Midbrain (tissue), 1 donor: ENCODE data around the gene STRADB.
"Not testable (repeated sequence)": the region's sequence is repeated elsewhere in the genome, so short reads cannot be mapped to it uniquely, and the experiment has no call there.

ENCODE experiments used
- DNase-seq: peaks from one replicate; lab custom pipeline; 2025; lab: John Stamatoyannopoulos, UW

The STRADB gene

GRCh38 chr2:201451292-201452057 is at the start of gene STRADB, which contains the start of gene TRAK2:
TSS of gene STRADB (plus strand) at chr2:201451740. CDS start at chr2:201454841, 3,101 bp downstream.
TSS of gene TRAK2 (minus strand) at chr2:201451458. CDS start at chr2:201420507, 30,951 bp downstream.
- peak; percentile 96 for DNase-seq

GRCh38 chr2:201401815-201402214 is 49.7 kb upstream of the STRADB start:
- DNase-seq = no peak

- DNase-seq = no peak
Measured at GRCh38 chr2:201402651-201403562, 48.6 kb upstream of the STRADB start.

DNA sequence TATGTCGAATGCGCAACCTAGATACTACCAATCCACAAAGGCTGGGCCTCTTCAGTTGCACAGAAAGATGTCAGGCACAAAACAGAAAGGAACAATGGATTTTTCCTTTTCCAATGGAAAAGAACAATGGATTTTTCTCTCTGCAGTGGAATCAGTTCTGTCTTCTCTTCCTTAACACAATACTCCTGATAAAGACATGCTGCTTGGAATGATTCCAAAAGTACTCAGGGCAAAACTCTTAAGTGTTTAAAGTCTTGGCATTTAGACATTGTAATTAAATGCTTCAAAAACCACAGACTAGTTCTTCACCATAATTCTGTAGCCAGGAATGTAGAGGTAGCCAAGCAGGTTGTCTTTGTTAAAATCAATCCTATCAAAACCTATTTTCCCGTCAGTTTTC is 47.7 kb upstream of the STRADB start:
- DNase-seq = no peak

GRCh38 chr2:201404699-201405280 is 46.8 kb upstream of the STRADB start:
- DNase-seq = no peak

GRCh38 chr2:201406077-201406662 is 45.4 kb upstream of the STRADB start:
- peak; percentile 65 for DNase-seq

GRCh38 chr2:201407265-201407664 is 44.3 kb upstream of the STRADB start:
- no peak for DNase-seq

- no peak for DNase-seq
Measured at GRCh38 chr2:201408931-201409330, 42.6 kb upstream of the STRADB start.

DNA sequence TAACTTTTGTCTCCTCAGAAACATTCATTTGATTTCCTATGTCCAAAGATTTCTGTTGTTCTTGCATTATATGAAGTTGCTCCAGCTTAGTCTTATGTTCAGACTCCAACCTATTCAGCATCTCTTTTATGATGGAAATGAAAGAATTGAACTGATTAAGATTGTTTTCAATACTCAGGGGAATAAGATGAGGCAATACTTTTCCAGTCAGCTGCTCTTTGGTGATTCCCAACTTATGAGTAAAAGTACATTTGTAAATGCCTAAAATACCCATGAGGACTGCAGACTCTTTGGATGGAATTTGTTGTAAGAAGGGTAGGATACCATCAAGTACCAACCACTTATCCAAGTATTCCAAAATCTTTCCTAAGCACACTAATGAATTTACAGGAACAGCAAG is 40.1 kb upstream of the STRADB start:
- DNase-seq = no peak

- no peak for DNase-seq
Measured at GRCh38 chr2:201413143-201413542, 38.4 kb upstream of the STRADB start.

- DNase-seq = no peak
Measured at GRCh38 chr2:201413552-201413951, 38.0 kb upstream of the STRADB start.

GRCh38 chr2:201414099-201415023 is 37.2 kb upstream of the STRADB start:
- no peak for DNase-seq

DNA sequence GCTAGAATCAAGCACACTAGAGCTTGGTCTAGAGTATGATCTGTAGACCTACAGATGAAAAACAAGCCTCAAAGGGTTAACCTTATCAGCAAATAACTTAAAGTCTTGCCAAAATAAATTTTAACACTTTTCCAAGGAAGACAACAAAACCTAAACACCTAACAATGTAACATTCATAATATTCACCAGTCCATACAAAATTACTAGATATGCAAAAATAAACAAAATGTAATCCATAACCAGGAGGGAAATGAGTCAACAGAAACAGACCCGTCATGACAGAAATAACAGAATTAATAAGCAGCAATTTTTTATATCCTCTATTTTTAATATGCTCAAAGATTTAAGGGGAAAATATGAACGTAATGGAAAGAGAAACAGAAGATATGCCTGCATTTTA is 36.4 kb upstream of the STRADB start:
- DNase-seq = no peak

DNA sequence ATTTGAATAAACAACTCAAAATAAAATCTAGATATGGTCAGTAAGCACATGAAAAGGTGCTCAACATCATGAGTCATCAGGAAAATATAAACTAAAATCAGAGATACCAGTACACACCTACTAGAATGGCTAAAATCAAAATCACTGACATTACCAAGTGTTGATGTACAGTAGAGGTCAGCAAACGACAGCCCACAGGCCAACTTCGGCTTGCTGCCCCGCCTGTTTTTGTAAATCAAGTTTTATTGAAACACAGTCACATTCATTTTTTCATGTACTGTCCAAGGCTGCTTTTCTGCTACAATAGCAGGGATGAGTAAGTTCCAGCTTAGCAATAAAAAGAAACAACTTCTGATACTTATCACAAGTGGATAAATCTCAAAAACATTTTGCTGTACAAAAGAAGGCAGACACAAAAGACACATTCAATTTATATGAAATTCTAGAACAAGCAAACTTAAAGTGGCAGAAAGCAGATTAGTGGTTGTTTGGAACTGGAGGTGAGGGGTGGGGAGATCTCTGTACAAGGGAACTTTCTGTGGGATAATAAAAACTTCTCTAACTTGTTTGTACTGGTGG is 32.4 kb upstream of the STRADB start:
- no peak for DNase-seq

DNA sequence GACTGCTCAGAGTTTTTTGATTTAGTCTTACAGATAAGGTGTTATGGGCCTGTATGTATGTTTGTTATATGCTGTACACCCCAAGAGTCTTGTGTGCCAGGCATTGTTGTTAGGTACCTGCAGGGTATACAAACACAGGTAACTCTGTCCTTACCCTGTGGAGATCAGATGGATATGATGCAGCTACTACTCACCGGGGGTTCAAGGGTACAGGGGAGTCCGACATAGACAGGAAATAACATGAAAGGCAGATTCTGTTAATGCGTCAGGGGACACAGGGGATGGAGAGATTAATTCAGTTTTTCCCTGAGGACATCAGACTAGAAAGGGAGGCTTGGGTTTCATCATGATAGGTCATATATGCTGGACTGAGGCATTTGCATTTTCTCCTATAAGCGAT is 31.6 kb upstream of the STRADB start:
- DNase-seq = no peak

DNA sequence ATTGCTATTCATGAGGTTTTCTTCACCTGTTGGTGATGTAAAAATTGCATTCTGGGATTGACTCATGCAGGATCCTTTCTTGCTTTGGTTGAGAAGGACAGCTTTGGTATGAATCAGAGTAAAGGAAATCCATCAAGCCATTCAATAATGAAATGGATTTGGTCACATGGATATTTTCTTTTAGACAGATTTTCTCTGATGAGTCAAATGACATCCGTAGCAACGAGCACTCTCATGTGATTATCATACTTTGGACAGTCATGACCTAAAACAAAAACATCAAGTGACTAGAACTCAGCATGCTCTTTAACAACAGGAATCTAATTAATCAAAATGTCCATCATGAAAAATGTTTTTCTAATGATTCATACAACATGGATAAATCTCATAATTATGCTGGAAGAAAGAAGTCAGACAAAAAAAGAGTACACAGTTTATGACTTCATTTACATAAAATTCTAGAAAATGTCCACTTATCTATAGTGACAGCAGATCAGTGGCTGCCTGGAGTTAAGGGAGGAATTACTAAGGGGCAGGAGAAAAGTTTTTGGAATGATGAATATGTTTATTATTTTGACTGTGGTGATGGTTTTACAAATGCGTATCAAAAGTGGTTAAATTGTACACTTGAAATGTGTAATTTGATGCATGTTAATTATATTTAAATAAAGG is 31.0 kb upstream of the STRADB start:
- DNase-seq = no peak

GRCh38 chr2:201425952-201426351 is 25.6 kb upstream of the STRADB start:
- no peak for DNase-seq

DNA sequence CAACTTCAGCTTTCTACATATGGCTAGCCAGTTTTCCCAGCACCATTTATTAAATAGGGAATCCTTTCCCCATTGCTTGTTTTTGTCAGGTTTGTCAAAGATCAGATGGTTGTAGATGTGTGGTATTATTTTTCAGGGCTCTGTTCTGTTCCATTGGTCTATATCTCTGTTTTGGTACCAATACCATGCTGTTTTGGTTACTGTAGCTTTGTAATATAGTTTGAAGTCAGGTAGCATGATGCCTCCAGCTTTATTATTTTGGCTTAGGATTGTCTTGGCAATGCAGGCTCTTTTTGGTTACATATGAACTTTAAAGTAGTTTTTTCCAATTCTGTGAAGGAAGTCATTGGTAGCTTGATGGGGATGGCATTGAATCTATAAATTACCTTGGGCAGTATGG is 23.2 kb upstream of the STRADB start:
- DNase-seq = not testable (repeated sequence)

DNA sequence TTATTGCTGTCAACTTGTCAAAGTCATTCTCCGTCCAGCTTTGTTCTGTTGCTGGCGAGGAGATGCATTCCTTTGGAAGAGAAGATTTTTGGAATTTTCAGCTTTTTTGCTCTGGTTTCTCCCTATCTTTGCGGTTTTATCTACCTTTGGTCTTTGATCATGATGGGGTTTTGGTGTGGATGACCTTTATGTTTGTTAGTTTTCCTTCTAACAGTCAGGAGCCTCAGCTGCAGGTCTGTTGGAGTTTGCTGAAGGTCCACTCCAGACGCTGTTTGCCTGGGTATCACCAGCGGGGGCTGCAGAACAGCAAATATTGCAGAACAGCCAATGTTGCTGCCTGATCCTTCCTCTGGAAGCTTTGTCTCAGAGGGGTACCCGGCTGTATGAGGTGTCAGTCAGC is 21.7 kb upstream of the STRADB start:
- DNase-seq = not testable (repeated sequence)

DNA sequence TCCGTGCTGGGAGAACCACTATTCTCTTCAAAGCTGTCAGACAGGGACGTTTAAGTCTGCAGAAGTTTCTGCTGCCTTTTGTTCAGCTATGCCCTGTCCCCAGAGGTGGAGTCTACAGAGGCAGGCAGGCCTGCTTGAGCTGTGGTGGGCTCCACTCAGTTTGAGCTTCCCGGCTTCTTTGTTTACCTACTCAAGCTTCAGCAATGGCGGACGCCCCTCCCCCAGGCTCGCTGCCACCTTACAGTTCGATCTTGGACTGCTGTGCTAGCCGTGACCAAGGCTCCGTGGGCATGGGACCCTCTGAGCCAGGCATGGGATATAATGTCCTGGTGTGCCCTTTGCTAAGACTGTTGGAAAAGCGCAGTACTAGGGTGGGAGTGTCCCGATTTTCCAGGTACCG is 21.2 kb upstream of the STRADB start:
- DNase-seq = not testable (repeated sequence)
